Spleen (tissue), 11 donors: ENCODE results near the gene PRKG1. TPM values are rescaled to one million over a fixed set of nuclear protein-coding genes. Genes with fewer than 3 reads are reported as not detected.

Experiments used
- DNase-seq: peaks from one replicate; pipeline ENCODE4 v3.0.0-alpha.2; 2020
- H3K27ac ChIP-seq, 8 donors: fragments of 200-600 bp; sonication (generic) in 7 of 8; 1 replicate in 4 of 8; 2 replicates in 4 of 8; pipeline versions ENCODE4 v1.5.0 to v1.8.0; 2016 to 2021; ENCODE audit warnings: inconsistent platforms in 4 of 8, mild to moderate bottlenecking in 4 of 8, moderate library complexity in 1 of 8
- H3K27me3 ChIP-seq, 7 donors: fragments of 200-600 bp; sonication (generic) in 6 of 7; replicated peaks in 1 of 7; 1 replicate in 4 of 7; 2 replicates in 3 of 7; pipeline versions ENCODE4 v1.5.0 to v1.8.0; 2016 to 2021; ENCODE audit warnings: inconsistent platforms in 3 of 7, mild to moderate bottlenecking in 1 of 7
- H3K36me3 ChIP-seq, 6 donors: fragments of 200-600 bp; sonication (generic) in 5 of 6; 1 replicate in 4 of 6; 2 replicates in 2 of 6; pipeline versions ENCODE4 v1.5.0 to v1.8.0; 2016 to 2021; ENCODE audit warnings: inconsistent platforms in 2 of 6
- H3K4me1 ChIP-seq, 6 donors: fragments of 200-600 bp; sonication (generic) in 5 of 6; 1 replicate in 3 of 6; 2 replicates in 3 of 6; pipeline versions ENCODE4 v1.5.0 to v1.8.0; 2016 to 2021; ENCODE audit warnings: inconsistent platforms in 3 of 6
- H3K4me3 ChIP-seq, 8 donors: fragments of 200-600 bp; sonication (generic) in 7 of 8; 1 replicate in 4 of 8; 2 replicates in 4 of 8; pipeline versions ENCODE4 v1.5.0 to v1.8.0; 2016 to 2021; ENCODE audit warnings: inconsistent platforms in 4 of 8, mild to moderate bottlenecking in 4 of 8, moderate library complexity in 2 of 8
- H3K9me3 ChIP-seq, 8 donors: fragments of 200-600 bp; sonication (generic) in 7 of 8; 1 replicate in 4 of 8; 2 replicates in 4 of 8; pipeline versions ENCODE4 v1.5.0 to v1.8.0; 2016 to 2021; ENCODE audit warnings: inconsistent platforms in 4 of 8
- CTCF ChIP-seq, 11 experiments: fragments of 200-600 bp in 7 of 11; fragments of 450-650 bp in 4 of 11; sonication (generic) in 4 of 11; IDR thresholded peaks in 8 of 11; conservative IDR thresholded peaks in 3 of 11; 1 replicate in 7 of 11; 2 replicates in 4 of 11; pipeline versions ENCODE4 v1.4.0 to v1.8.0; 2016 to 2021; ENCODE audit warnings: antibody characterized with exemption in 11 of 11, inconsistent platforms in 4 of 11, mild to moderate bottlenecking in 1 of 11
- POLR2A ChIP-seq, 3 donors: fragments of 450-650 bp; IDR thresholded peaks; one replicate each; pipeline ENCODE4 v1.5.1; 2017; ENCODE audit warnings: antibody characterized with exemption in 3 of 3, mild to moderate bottlenecking in 1 of 3
- POLR2AphosphoS5 ChIP-seq, 3 donors: sonication (generic); formaldehyde crosslinking; IDR thresholded peaks; one replicate each; pipeline ENCODE4 v1.5.1; 2017; ENCODE audit warnings: antibody characterized with exemption in 3 of 3
- WGBS, 5 donors: extraction: QIAGEN DNeasy Blood & Tissue Kit in 3 of 5; methylation state at CpG; one replicate each; pipeline versions ENCODE4 v1.1.5 to v1.1.7; 2013 to 2018; 5-methylcytosine and 5-hydroxymethylcytosine counted together
- intact Hi-C: fragments of 100-400 bp; cut with DNase I; formaldehyde crosslinking; loops from one replicate; pipeline ENCODE4 v1.15.0; 2023; ENCODE audit warnings: low total_unique reads
- polyA plus RNA-seq, 3 donors: library from polyadenylated mRNA; stranded (reverse); fragments of 200-250 nt; gene quantifications; one replicate each; pipeline ENCODE4 v1.2.1, GENCODE V29; 2013
- total RNA-seq, 7 donors: library from RNA; depleted of rRNA in 3 of 7; stranded (reverse); fragments of >200 nt in 3 of 7; fragmentation: NEBNext Ultra II Directional in 4 of 7; extraction: Animal tissue kit (Norgen Biotek cat#: 25700) in 4 of 7; gene quantifications; one replicate each; pipeline versions ENCODE4 v1.1.0 to v1.2.1, GENCODE V29; 2016 to 2021
- donor health status: healthy with polysubstance abuse.
- donor health status: DM: no; HTN: no; CAD: no; lungs with moderate emphysema.
- donor health status: DM: no; HTN: no; CAD: no.
- donor health status: Bipolar disorder and iron deficiency.
- donor health status: healthy.
- donor health status: DM: no; HTN: no; CAD: no.
- donor health status: DM: yes; HTN: yes; CAD: no.

Gene PRKG1
- total and polyA plus RNA-seq, 10 donors: 0.65 to 10.5 (median 7.2) TPM

- Histone ChIP-seq H3K36me3 (no peaks in the 10 kb centered on the region), H3K27ac (no peak overlapping the region), H3K9me3 (no peaks in the 10 kb centered on the region), H3K27me3 (no peaks in the 10 kb centered on the region), H3K4me3 (no peak overlapping the region), H3K4me1 (no peaks in the 10 kb centered on the region)
- WGBS, 5 donors: 88 to 95% (median 92%) methylated on average over 3 of the region's 3 CpGs
- no peak for DNase-seq
- TF ChIP-seq POLR2A (IDR thresholded peaks at IDR 0.05): no peak
- TF ChIP-seq CTCF (IDR thresholded peaks at IDR 0.05 in 8 of 11, conservative IDR thresholded peaks at IDR 0.05 in 3 of 11): no peak
- no peak for TF ChIP-seq POLR2AphosphoS5 (IDR thresholded peaks at IDR 0.05)
- intact Hi-C loops: no loop called here
Observed at GRCh38 chr10:51649064-51649463, 574.8 kb downstream of the PRKG1 start.

- TF ChIP-seq CTCF (IDR thresholded peaks at IDR 0.05 in 8 of 11, conservative IDR thresholded peaks at IDR 0.05 in 3 of 11) (no peak), POLR2AphosphoS5 (IDR thresholded peaks at IDR 0.05) (no peak), POLR2A (IDR thresholded peaks at IDR 0.05) (no peak)
- no peaks in the 10 kb centered on the region for H3K27me3 ChIP-seq
- no peak overlapping the region for H3K27ac ChIP-seq
- intact Hi-C loops: no loop called here
- H3K9me3 ChIP-seq: no peaks in the 10 kb centered on the region
- no peaks in the 10 kb centered on the region for H3K36me3 ChIP-seq
- no peak for DNase-seq
- WGBS, 5 donors: 80 to 100% (median 88%) methylated on average over 1 of the region's 1 CpG
- no peak overlapping the region for H3K4me3 ChIP-seq
- no peaks in the 10 kb centered on the region for H3K4me1 ChIP-seq
Observed at GRCh38 chr10:51651063-51651462, 576.8 kb downstream of the PRKG1 start.

- no peaks in the 10 kb centered on the region for H3K4me1 ChIP-seq
- intact Hi-C loops: no loop called here
- no peak overlapping the region for H3K4me3 ChIP-seq
- H3K36me3 ChIP-seq: no peaks in the 10 kb centered on the region
- no peaks in the 10 kb centered on the region for H3K27me3 ChIP-seq
- no peaks in the 10 kb centered on the region for H3K9me3 ChIP-seq
- DNase-seq: no peak
- TF ChIP-seq CTCF (IDR thresholded peaks at IDR 0.05 in 8 of 11, conservative IDR thresholded peaks at IDR 0.05 in 3 of 11): no peak
- no peak for TF ChIP-seq POLR2AphosphoS5 (IDR thresholded peaks at IDR 0.05)
- no peak for TF ChIP-seq POLR2A (IDR thresholded peaks at IDR 0.05)
- no peak overlapping the region for H3K27ac ChIP-seq
Observed at GRCh38 chr10:51653025-51653424, 578.7 kb downstream of the PRKG1 start.

- WGBS, 5 donors: 63 to 87% (median 86%) methylated on average over 1 of the region's 1 CpG
- TF ChIP-seq CTCF (IDR thresholded peaks at IDR 0.05 in 8 of 11, conservative IDR thresholded peaks at IDR 0.05 in 3 of 11) (no peak), POLR2AphosphoS5 (IDR thresholded peaks at IDR 0.05) (no peak), POLR2A (IDR thresholded peaks at IDR 0.05) (no peak)
- Histone ChIP-seq H3K36me3 (no peaks in the 10 kb centered on the region), H3K27me3 (no peaks in the 10 kb centered on the region), H3K9me3 (no peaks in the 10 kb centered on the region), H3K4me3 (no peak overlapping the region), H3K4me1 (no peaks in the 10 kb centered on the region), H3K27ac (no peak overlapping the region)
- intact Hi-C loops: no loop called here
- no peak for DNase-seq
Observed at GRCh38 chr10:51654918-51655317, 580.6 kb downstream of the PRKG1 start.
